Ishikawa (cell line): ENCODE results near the gene ADD2.

ENCODE experiments used
- CEBPB ChIP-seq: IDR thresholded peaks from 2 replicates; pipeline ENCODE4 v1.6.1; 2012
- CREB1 ChIP-seq: IDR thresholded peaks from 2 replicates; pipeline ENCODE4 v1.6.1; 2012; ENCODE audit warnings: low read depth
- EGR1 ChIP-seq: IDR thresholded peaks from 2 replicates; pipeline ENCODE4 v1.6.1; 2012
- EP300 ChIP-seq: IDR thresholded peaks from 2 replicates; pipeline ENCODE4 v1.6.1; 2012; ENCODE audit warnings: borderline replicate concordance
- FOXM1 ChIP-seq: IDR thresholded peaks from 2 replicates; pipeline ENCODE4 v1.6.1; 2012; ENCODE audit warnings: low read depth, borderline replicate concordance
- MAX ChIP-seq: IDR thresholded peaks from 2 replicates; pipeline ENCODE4 v1.6.1; 2012
- NFIC ChIP-seq: IDR thresholded peaks from 2 replicates; pipeline ENCODE4 v1.6.1; 2012
- RAD21 ChIP-seq: IDR thresholded peaks from 2 replicates; pipeline ENCODE4 v1.6.1; 2012; ENCODE audit warnings: low read depth
- REST ChIP-seq: IDR thresholded peaks from 2 replicates; pipeline ENCODE4 v1.6.1; 2012; ENCODE audit warnings: low read depth, mild to moderate bottlenecking
- TAF1 ChIP-seq: IDR thresholded peaks from 2 replicates; pipeline ENCODE4 v1.6.1; 2012; ENCODE audit warnings: low read depth, mild to moderate bottlenecking
- TCF12 ChIP-seq: IDR thresholded peaks from 2 replicates; pipeline ENCODE4 v1.6.1; 2012; ENCODE audit warnings: low read depth
- TEAD4 ChIP-seq: IDR thresholded peaks from 2 replicates; pipeline ENCODE4 v1.6.1; 2012
- USF1 ChIP-seq: IDR thresholded peaks from 2 replicates; pipeline ENCODE4 v1.6.1; 2012
- YY1 ChIP-seq: IDR thresholded peaks from 2 replicates; pipeline ENCODE4 v1.6.1; 2012; ENCODE audit warnings: low read depth
- ZBTB7A ChIP-seq: IDR thresholded peaks from 2 replicates; pipeline ENCODE4 v1.6.1; 2012; ENCODE audit warnings: low read depth

The ADD2 gene

GRCh38 chr2:70744397-70744796 is 23.6 kb downstream of the ADD2 start:
- no peak for TF ChIP-seq CREB1
- no peak for TF ChIP-seq USF1
- no peak for TF ChIP-seq TCF12
- TF ChIP-seq MAX, result no peak
- no peak for TF ChIP-seq EGR1
- TF ChIP-seq NFIC, result no peak
- TF ChIP-seq TAF1, result no peak
- no peak for TF ChIP-seq FOXM1
- no peak for TF ChIP-seq TEAD4
- no peak for TF ChIP-seq ZBTB7A
- TF ChIP-seq REST, result no peak
- TF ChIP-seq EP300, result no peak
- no peak for TF ChIP-seq YY1
- TF ChIP-seq CEBPB, result no peak
- no peak for TF ChIP-seq RAD21

- TF ChIP-seq MAX (no peak), ZBTB7A (no peak), EP300 (no peak), CEBPB (no peak), YY1 (no peak), RAD21 (no peak), TCF12 (no peak)
Measured at GRCh38 chr2:70743677-70744076, 24.3 kb downstream of the ADD2 start.

- TF ChIP-seq CEBPB (no peak), TAF1 (no peak), TEAD4 (no peak), MAX (no peak), ZBTB7A (no peak), EP300 (no peak), CREB1 (no peak), USF1 (no peak), RAD21 (no peak)
Measured at GRCh38 chr2:70743068-70743467, 24.9 kb downstream of the ADD2 start.

- TF ChIP-seq ZBTB7A (no peak), YY1 (no peak), FOXM1 (no peak), REST (no peak), MAX (no peak), TCF12 (no peak), TAF1 (no peak), RAD21 (no peak), NFIC (no peak)
Measured at GRCh38 chr2:70738159-70738558, 29.8 kb downstream of the ADD2 start.

- TF ChIP-seq RAD21, result no peak
- no peak for TF ChIP-seq TAF1
- TF ChIP-seq ZBTB7A, result no peak
- TF ChIP-seq CEBPB, result no peak
- no peak for TF ChIP-seq USF1
- no peak for TF ChIP-seq NFIC
- TF ChIP-seq YY1, result no peak
- TF ChIP-seq FOXM1, result no peak
- TF ChIP-seq MAX, result no peak
- TF ChIP-seq REST, result no peak
- no peak for TF ChIP-seq EGR1
- TF ChIP-seq TEAD4, result no peak
- no peak for TF ChIP-seq CREB1
- no peak for TF ChIP-seq EP300
- TF ChIP-seq TCF12, result no peak
Measured at GRCh38 chr2:70735071-70735470, 32.9 kb downstream of the ADD2 start.
